IPS-15b (cell line): Measurements from ENCODE around the gene SKIC2.
"Not testable (repeated sequence)": the region's sequence is repeated elsewhere in the genome, so short reads cannot be mapped to it uniquely, and the experiment has no call there.

ENCODE experiments used
- H3K27me3 ChIP-seq: one replicate; pipeline ENCODE4 v1.6.1; 2013; ENCODE audit warnings: low read length; ENCODE audit not compliant: control insufficient read depth, insufficient read depth
- H3K36me3 ChIP-seq: one replicate; pipeline ENCODE4 v1.6.1; 2013; ENCODE audit warnings: low read length; ENCODE audit not compliant: control insufficient read depth, insufficient read depth
- H3K4me1 ChIP-seq: one replicate; pipeline ENCODE4 v1.6.1; 2013; ENCODE audit warnings: mild to moderate bottlenecking, low read length; ENCODE audit not compliant: control insufficient read depth, insufficient read depth
- H3K4me3 ChIP-seq: one replicate; pipeline ENCODE4 v1.5.1; 2013; ENCODE audit warnings: low read depth, low read length
- H3K9ac ChIP-seq: one replicate; pipeline ENCODE4 v1.6.1; 2013; ENCODE audit warnings: low read depth, mild to moderate bottlenecking, low read length
- H3K9me3 ChIP-seq: one replicate; pipeline ENCODE4 v1.6.1; 2013; ENCODE audit warnings: mild to moderate bottlenecking, low read length; ENCODE audit not compliant: control insufficient read depth, insufficient read depth

SKIC2 gene

DNA sequence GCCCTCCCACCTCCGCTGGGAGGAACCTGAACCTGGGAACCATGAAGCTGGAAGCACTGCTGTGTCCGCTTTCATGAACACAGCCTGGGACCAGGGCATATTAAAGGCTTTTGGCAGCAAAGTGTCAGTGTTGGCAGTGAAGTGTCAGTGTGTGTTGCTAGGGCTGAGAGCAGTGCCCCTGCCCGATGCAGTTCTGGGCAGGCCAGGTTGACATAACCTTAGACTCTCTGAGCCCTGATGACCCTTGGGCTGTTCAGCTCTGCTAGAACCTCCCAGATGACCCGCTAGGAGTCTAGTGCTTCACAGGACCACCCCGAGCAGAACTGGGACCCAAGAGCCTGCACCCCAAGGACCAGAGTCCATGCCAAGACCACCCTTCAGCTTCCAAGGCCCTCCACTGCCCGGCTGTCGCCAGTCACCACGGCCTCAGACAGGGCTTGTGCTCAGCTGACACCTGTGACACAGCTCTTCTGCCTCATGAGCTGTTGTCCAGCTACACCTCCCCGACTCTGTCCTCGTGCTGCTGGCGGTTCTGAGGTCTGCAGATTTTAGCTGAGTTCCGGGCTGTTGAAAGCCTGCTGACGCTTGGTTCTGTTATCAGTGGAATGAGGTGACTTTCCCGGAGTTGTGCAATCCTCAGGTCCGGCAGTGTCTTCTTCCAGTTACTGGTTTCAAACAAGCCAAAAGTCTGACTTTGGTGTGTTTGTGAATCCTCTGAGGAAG is 43.7 kb downstream of the SKIC2 start:
- not testable (repeated sequence) for H3K4me3 ChIP-seq, H3K9ac ChIP-seq, H3K4me1 ChIP-seq, H3K27me3 ChIP-seq, H3K36me3 ChIP-seq, H3K9me3 ChIP-seq

GRCh38 chr6:32003301-32003700 is 44.3 kb downstream of the SKIC2 start:
- H3K36me3 ChIP-seq: not testable (repeated sequence)

DNA sequence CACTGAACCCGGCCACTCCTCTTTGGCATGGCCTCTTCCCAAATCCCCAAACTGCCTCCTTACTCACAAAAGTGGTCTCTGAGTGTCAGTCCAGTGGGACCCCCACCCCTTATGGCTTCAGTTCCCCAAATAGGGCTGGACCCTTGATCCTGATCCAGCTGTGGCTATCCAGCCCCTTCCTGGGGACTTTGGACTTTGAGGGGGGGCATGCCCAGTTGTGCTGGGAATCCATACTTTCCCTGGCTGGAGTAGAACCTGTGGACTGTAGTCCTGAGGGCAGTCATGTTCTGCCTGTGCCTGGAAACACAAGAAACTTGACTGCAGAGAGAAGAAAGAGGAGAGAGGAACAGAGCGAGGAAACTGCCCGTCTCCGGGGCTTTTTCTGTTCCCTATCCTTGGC is 45.4 kb downstream of the SKIC2 start:
- H3K36me3 ChIP-seq, H3K9me3 ChIP-seq, H3K4me1 ChIP-seq, H3K27me3 ChIP-seq, H3K4me3 ChIP-seq, H3K9ac ChIP-seq: not testable (repeated sequence)

More at GRCh38 chr6:32003301-32003700, 44.3 kb downstream of the SKIC2 start:
- not testable (repeated sequence) for H3K9me3 ChIP-seq, H3K27me3 ChIP-seq, H3K4me1 ChIP-seq, H3K9ac ChIP-seq, H3K4me3 ChIP-seq

DNA sequence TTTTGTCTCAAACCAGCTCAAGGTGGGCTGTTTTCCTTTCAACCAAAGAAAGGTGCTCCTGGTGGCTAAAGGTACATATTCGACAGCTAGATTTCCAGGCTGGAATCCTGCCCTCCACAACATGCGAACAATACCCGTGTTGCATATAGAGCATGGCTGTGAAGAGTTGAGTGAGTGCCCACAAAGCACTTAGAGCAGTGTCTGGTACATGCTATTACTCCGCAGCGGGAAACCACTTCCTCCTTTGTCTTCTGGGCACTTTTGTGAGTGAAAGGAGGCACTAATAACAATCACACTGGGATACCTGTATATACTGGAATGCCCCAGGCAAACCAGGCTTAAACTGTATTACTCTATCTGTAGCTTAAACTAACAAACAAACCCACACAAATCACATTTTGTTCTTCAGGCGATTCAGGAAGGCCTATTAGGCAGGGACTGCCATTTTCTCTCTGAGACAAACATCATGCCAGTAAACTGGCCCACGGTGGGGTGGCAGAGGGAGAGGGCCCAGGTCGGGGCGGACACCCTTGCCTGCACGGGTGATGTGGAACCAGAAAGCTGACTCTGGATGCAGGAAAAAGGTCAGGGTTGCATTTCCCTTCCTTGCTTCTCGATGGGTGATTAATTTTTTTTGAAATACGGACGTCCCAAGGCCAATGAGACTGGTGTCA is 46.0 kb downstream of the SKIC2 start:
- H3K9ac ChIP-seq, H3K9me3 ChIP-seq, H3K36me3 ChIP-seq, H3K4me3 ChIP-seq, H3K4me1 ChIP-seq, H3K27me3 ChIP-seq: not testable (repeated sequence)

DNA sequence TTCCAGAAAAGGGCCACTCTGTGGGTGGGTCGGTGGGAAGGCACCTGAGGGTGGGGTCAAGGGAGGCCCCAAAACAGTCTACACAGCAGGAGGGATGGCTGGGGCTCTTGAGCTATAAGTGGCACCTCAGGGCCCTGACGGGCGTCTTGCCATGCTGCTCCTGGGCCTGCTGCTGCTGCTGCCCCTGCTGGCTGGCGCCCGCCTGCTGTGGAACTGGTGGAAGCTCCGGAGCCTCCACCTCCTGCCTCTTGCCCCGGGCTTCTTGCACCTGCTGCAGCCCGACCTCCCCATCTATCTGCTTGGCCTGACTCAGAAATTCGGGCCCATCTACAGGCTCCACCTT is 46.5 kb downstream of the SKIC2 start:
- not testable (repeated sequence) for H3K36me3 ChIP-seq, H3K4me3 ChIP-seq, H3K4me1 ChIP-seq, H3K9me3 ChIP-seq, H3K9ac ChIP-seq, H3K27me3 ChIP-seq

DNA sequence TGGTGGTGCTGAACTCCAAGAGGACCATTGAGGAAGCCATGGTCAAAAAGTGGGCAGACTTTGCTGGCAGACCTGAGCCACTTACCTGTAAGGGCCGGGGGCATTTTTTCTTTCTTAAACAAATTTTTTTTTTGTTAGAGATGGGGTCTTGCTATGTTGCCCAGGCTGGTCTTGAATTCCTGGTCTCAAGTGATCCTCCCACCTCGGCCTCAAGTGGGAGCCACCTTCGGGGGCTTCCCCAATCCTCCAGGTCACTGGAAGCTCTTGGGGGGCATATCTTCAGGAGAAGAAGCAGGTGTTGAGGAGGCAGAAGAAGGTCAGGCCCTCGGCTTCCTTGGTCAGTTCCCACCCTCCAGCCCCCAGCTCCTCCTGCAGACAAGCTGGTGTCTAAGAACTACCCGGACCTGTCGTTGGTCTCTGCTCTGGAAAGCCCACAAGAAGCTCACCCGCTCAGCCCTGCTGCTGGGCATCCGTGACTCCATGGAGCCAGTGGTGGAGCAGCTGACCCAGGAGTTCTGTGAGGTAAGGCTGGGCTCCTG is 47.1 kb downstream of the SKIC2 start:
- not testable (repeated sequence) for H3K9me3 ChIP-seq, H3K4me3 ChIP-seq, H3K4me1 ChIP-seq, H3K36me3 ChIP-seq, H3K27me3 ChIP-seq, H3K9ac ChIP-seq

GRCh38 chr6:32007086-32007485 is 48.1 kb downstream of the SKIC2 start:
- H3K9ac ChIP-seq, H3K9me3 ChIP-seq, H3K27me3 ChIP-seq, H3K4me3 ChIP-seq, H3K36me3 ChIP-seq, H3K4me1 ChIP-seq: not testable (repeated sequence)

- not testable (repeated sequence) for H3K27me3 ChIP-seq, H3K9ac ChIP-seq, H3K4me1 ChIP-seq, H3K4me3 ChIP-seq, H3K9me3 ChIP-seq, H3K36me3 ChIP-seq
Observed at GRCh38 chr6:32008037-32008436, 49.1 kb downstream of the SKIC2 start.

DNA sequence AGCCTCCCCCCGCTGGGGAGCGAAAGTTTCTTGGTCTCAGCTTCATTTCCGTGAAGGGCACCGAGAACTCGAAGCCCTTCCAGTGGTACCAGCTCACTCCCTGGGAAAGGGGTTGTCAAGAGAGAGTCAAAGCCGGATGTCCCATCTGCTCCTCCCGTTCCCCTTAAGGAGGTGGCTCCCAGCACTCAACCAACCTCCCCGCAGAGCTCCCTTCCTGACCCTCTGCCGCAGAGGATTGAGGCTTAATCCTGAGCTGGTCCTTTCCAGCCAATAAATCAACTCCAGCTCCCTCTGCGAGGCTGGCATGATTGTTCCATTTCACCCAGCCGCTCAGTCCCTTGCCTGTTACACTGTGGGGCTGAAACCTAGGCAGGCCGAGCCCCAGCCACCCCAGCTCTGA is 49.6 kb downstream of the SKIC2 start:
- not testable (repeated sequence) for H3K9ac ChIP-seq, H3K4me3 ChIP-seq, H3K36me3 ChIP-seq, H3K9me3 ChIP-seq, H3K4me1 ChIP-seq, H3K27me3 ChIP-seq

DNA sequence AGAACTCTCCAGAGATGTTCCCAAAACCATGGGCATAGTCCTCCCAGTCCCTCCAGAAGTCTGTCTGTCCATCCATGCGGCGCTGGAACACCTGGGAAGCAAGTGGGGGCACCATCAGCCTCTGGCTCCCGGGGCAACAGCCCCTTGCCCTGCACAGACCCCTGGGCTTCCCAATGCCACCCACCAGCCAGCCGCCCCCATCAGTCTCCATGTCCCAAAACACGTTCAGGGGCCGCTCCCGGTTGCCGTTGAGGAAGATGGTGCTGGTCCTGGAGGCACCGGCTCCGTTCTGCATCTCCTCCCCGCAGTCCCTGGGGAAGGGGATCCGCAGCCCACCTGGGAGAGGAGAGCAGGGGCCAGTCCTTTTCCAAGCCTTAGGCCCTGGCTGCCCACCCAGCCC is 50.6 kb downstream of the SKIC2 start:
- H3K27me3 ChIP-seq, H3K36me3 ChIP-seq, H3K4me3 ChIP-seq, H3K9me3 ChIP-seq, H3K4me1 ChIP-seq, H3K9ac ChIP-seq: not testable (repeated sequence)

GRCh38 chr6:32010856-32011530 is 52.0 kb downstream of the SKIC2 start:
- H3K4me3 ChIP-seq: not testable (repeated sequence)

DNA sequence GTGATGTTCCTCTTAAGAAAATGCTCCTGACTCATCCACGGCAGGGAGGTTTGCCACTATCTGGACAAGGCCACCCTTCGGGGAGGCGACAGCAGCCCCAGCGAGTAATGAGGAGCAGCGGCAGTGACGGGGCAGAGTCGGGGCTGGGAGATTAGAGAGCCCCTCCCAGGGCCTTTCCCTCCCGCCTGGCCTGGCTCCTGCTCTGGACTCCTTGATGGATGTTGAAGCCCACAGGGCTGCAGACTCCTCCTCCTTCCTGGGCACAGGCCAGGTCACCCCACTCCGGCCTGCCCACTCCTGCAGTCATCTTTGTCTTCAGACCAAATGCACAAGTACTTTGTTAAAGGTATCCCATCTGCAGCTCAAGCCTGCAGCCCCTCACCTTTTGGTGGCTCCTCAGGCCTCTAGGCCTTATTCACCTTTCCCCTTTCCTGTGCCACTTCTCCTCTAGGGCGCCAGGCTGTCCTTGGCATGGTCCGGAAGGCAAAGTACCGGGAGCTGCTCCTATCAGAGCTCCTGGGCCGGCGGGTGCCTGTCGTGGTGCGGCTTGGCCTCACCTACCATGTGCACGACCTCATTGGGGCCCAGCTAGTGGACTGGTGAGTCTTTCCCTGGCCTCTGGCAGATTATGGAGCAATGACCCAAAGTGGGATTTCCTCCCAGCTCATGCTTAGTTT is 54.1 kb downstream of the SKIC2 start:
- not testable (repeated sequence) for H3K4me1 ChIP-seq, H3K36me3 ChIP-seq, H3K4me3 ChIP-seq, H3K9me3 ChIP-seq, H3K9ac ChIP-seq, H3K27me3 ChIP-seq

More at GRCh38 chr6:32010856-32011530, 52.0 kb downstream of the SKIC2 start:
- H3K4me1 ChIP-seq, H3K36me3 ChIP-seq, H3K27me3 ChIP-seq, H3K9ac ChIP-seq, H3K9me3 ChIP-seq: not testable (repeated sequence)
